ENCODE data around the gene CBX7. TPM values are rescaled to one million over a fixed set of nuclear protein-coding genes. Genes with fewer than 3 reads are reported as not detected.
A peak's percentile ranks its signal among the peaks of the same experiment; 100 is the strongest.

The CBX7 gene
- total and polyA plus RNA-seq, 2 experiments from 2014 or later: 2.5 to 10.4 TPM

DNA sequence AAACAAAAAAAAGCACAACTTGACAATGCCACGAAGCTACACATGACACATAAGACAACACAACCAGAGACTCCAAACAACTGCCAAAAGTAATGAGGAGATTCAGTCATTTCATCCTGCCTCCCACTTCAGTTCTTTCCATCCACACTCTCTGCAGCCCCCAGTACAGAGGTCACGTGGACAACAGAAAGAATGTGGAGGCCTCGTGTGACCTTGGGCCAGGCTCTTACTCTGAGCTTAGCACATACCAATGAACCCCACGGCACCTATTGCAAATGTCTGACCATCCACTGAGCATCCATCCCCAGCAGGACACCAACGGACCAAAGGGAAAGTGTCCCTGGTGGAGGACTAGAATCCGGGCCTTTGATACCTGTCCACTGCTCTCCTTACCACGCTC, 12.5 kb downstream of the CBX7 start:
- Histone ChIP-seq H3K9me3 (ENCODE audit: low read depth) (no peaks in the 10 kb centered on the region), H3K4me1 (ENCODE audit: insufficient read depth) (no peaks in the 10 kb centered on the region), H3K27me3 (replicated peaks; ENCODE audit: insufficient read depth) (no peaks in the 10 kb centered on the region), H3F3A (ENCODE audit: insufficient read depth) (no peaks in the 10 kb centered on the region), H3K4me3 (no peak overlapping the region), H3K27ac (no peak overlapping the region), H3K4me2 (ENCODE audit: unreplicated experiment) (no peak overlapping the region), H3K9me2 (ENCODE audit: insufficient read depth) (no peaks in the 10 kb centered on the region), H3K36me3 (ENCODE audit: low read depth) (no peaks in the 10 kb centered on the region), H4K20me1 (ENCODE audit: insufficient read depth) (no peaks in the 10 kb centered on the region), H3K9ac (no peak overlapping the region), H3K79me2 (ENCODE audit: insufficient read depth) (no peaks in the 10 kb centered on the region), H2AFZ (no peak overlapping the region)
- no peak for DNase-seq
- TF ChIP-seq EZH2phosphoT487 (IDR thresholded peaks at IDR 0.05; ENCODE audit: insufficient read depth, low read depth) (no peak), EZH2 (IDR thresholded peaks at IDR 0.05; ENCODE audit: insufficient read depth, poor library complexity, severe bottlenecking) (no peak)
- WGBS, 2 experiments (ENCODE audit: low coverage in 1 of 2, low lambda C conversion rate in 2 of 2, missing lambda C conversion rate in 2 of 2): 66 to 74% methylated on average over 7 of the region's 7 CpGs
- in situ Hi-C loops (cut with MboI): no loop called here

DNA sequence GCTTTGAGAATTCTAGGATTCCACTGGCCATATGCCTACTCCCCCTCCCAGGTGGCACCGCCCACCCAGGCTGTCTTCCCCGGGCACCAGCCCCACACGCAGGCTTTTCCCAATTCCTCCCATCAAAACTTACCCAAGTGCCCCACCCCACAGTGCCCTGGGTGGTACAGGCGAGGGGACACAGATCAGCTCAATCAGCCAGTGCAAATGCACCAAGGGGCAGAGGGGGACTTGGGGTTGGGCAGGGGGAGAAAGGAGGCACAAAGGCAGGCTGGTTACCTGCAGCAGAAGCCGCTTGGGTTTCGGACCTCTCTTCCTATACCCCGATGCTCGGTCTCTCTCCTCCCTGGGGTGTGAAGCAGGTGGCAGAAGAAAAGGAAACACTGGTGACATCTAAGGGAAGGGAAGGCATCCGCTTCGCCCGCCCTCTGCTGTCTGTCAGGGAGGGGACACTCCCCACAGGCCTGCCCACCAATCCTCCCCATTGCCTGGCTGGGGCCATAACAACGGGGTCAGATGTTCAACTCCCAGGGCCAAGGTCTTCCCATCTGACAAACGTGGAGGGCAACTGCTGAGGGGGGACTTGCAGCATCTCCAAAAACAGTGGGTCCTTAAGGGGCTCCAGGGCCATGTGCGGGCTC, 14.0 kb downstream of the CBX7 start:
- Histone ChIP-seq H2AFZ (no peak overlapping the region), H4K20me1 (ENCODE audit: insufficient read depth) (no peaks in the 10 kb centered on the region), H3F3A (ENCODE audit: insufficient read depth) (no peaks in the 10 kb centered on the region), H3K27me3 (replicated peaks; ENCODE audit: insufficient read depth) (no peaks in the 10 kb centered on the region), H3K9me3 (ENCODE audit: low read depth) (no peaks in the 10 kb centered on the region), H3K4me3 (no peak overlapping the region), H3K79me2 (ENCODE audit: insufficient read depth) (no peaks in the 10 kb centered on the region), H3K27ac (no peak overlapping the region), H3K9ac (no peak overlapping the region), H3K4me1 (ENCODE audit: insufficient read depth) (no peaks in the 10 kb centered on the region), H3K4me2 (ENCODE audit: unreplicated experiment) (no peak overlapping the region), H3K9me2 (ENCODE audit: insufficient read depth) (no peaks in the 10 kb centered on the region), H3K36me3 (ENCODE audit: low read depth) (no peaks in the 10 kb centered on the region)
- in situ Hi-C loops (cut with MboI): no loop called here
- TF ChIP-seq EZH2phosphoT487 (IDR thresholded peaks at IDR 0.05; ENCODE audit: insufficient read depth, low read depth) (no peak), EZH2 (IDR thresholded peaks at IDR 0.05; ENCODE audit: insufficient read depth, poor library complexity, severe bottlenecking) (no peak)
- WGBS, 2 experiments (ENCODE audit: low coverage in 1 of 2, low lambda C conversion rate in 2 of 2, missing lambda C conversion rate in 2 of 2): 71 to 83% methylated on average over 7 to 14 of the region's 14 CpGs
- DNase-seq: no peak

DNA sequence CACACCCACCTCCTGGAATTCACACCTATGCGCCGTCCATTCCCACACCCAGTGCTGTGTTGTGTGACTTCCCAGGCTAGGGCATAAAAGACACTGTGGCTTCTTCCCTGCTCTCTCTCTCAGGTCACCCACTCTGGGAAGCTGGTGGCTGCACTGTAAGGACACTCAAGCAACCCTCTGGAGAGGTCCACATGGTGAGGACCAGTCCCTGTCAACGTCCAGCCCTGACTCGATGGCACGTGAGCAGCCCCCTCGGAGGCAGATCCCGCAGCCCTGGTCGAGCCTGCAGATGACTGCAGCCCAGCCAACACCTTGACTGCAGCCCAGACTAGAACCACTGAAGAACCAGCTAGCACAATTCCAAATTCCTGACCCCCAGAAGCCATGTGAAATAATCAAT, 16.2 kb downstream of the CBX7 start:
- no peak for DNase-seq
- no peak overlapping the region for H3K4me3 ChIP-seq
- H3K4me2 ChIP-seq (ENCODE audit: unreplicated experiment): no peak overlapping the region
- no peaks in the 10 kb centered on the region for H3K9me3 ChIP-seq (ENCODE audit: low read depth)
- no peaks in the 10 kb centered on the region for H3K79me2 ChIP-seq (ENCODE audit: insufficient read depth)
- no peaks in the 10 kb centered on the region for H3K36me3 ChIP-seq (ENCODE audit: low read depth)
- H3K9me2 ChIP-seq (ENCODE audit: insufficient read depth): no peaks in the 10 kb centered on the region
- H3K27me3 ChIP-seq (replicated peaks; ENCODE audit: insufficient read depth): no peaks in the 10 kb centered on the region
- no peaks in the 10 kb centered on the region for H4K20me1 ChIP-seq (ENCODE audit: insufficient read depth)
- no peak overlapping the region for H2AFZ ChIP-seq
- no peak for TF ChIP-seq EZH2 (IDR thresholded peaks at IDR 0.05; ENCODE audit: insufficient read depth, poor library complexity, severe bottlenecking)
- no peak for TF ChIP-seq EZH2phosphoT487 (IDR thresholded peaks at IDR 0.05; ENCODE audit: insufficient read depth, low read depth)
- no peaks in the 10 kb centered on the region for H3K4me1 ChIP-seq (ENCODE audit: insufficient read depth)
- 87 to 88% methylated on average over 8 of the region's 8 CpGs for WGBS, 2 experiments (ENCODE audit: low coverage in 1 of 2, low lambda C conversion rate in 2 of 2, missing lambda C conversion rate in 2 of 2)
- H3K9ac ChIP-seq: no peak overlapping the region
- in situ Hi-C loops (cut with MboI): no loop called here
- H3K27ac ChIP-seq: no peak overlapping the region
- no peaks in the 10 kb centered on the region for H3F3A ChIP-seq (ENCODE audit: insufficient read depth)

DNA sequence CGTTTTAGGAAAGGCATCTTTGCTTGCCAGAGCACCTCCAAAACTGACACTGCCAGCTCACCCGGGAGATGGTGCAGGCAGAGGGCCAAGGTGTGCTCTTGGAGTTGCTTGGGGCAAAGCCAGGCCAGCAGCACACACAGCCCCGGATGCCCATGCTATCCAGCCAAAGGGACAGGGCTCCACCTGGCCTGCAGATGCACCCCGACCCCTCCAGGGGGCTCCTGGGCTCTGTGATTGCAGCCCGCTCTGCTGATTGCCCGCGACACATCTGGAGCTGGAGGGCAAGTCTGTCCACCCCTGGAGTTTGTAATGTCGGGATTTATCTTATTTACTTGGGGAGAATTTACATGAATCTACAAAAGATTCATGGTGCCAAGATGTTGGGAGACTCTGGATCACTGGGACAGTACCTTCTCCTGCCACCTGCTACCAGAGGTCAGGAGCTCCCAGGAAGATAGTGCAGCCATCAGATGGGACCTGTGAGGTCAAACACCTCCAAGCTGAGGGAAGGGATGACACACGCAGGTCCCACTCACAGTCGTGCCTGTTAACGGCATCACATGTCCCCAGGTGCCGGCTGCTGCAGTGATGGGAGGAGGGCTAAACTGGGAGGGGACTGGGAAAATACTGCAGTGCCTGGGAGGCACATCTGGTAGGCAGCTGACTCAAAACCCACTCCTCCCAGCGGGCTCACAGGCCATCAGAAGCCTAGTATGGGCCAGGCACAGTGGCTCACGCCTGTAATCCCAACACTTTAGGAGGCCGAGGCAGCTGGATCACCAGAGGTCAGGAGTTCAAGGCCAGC, 17.2 kb downstream of the CBX7 start:
- Histone ChIP-seq H3K36me3 (ENCODE audit: low read depth) (no peaks in the 10 kb centered on the region), H4K20me1 (ENCODE audit: insufficient read depth) (no peaks in the 10 kb centered on the region), H3K27ac (no peak overlapping the region), H3K9me3 (ENCODE audit: low read depth) (no peaks in the 10 kb centered on the region), H3K9me2 (ENCODE audit: insufficient read depth) (no peaks in the 10 kb centered on the region), H3F3A (ENCODE audit: insufficient read depth) (no peaks in the 10 kb centered on the region), H3K4me3 (no peak overlapping the region), H3K79me2 (ENCODE audit: insufficient read depth) (no peaks in the 10 kb centered on the region), H3K4me2 (ENCODE audit: unreplicated experiment) (no peak overlapping the region), H2AFZ (no peak overlapping the region), H3K4me1 (ENCODE audit: insufficient read depth) (no peaks in the 10 kb centered on the region), H3K9ac (no peak overlapping the region), H3K27me3 (replicated peaks; ENCODE audit: insufficient read depth) (no peaks in the 10 kb centered on the region)
- 54 to 55% methylated on average over 15 of the region's 15 CpGs for WGBS, 2 experiments (ENCODE audit: low coverage in 1 of 2, low lambda C conversion rate in 2 of 2, missing lambda C conversion rate in 2 of 2)
- no peak for TF ChIP-seq EZH2 (IDR thresholded peaks at IDR 0.05; ENCODE audit: insufficient read depth, poor library complexity, severe bottlenecking)
- no peak for TF ChIP-seq EZH2phosphoT487 (IDR thresholded peaks at IDR 0.05; ENCODE audit: insufficient read depth, low read depth)
- in situ Hi-C loops (cut with MboI): no loop called here
- peak; percentile 45 for DNase-seq
